Mucosa of descending colon (tissue), 3 donors: ENCODE results near the gene DNAJB11. TPM values are rescaled to one million over a fixed set of nuclear protein-coding genes. Genes with fewer than 3 reads are reported as not detected.

ENCODE experiments used
- ATAC-seq: fragments of 200-7000 bp; cut with Tn5 transposase; one replicate; pipeline ENCODE4 v1.9.1; 2020; ENCODE audit warnings: mild to moderate bottlenecking, moderate library complexity
- DNase-seq, 3 donors: peaks; one replicate each; pipeline ENCODE4 v3.0.0-alpha.2; 2020
- H3K36me3 ChIP-seq: fragments of 200-600 bp; one replicate; pipeline ENCODE4 v1.8.0; 2021; ENCODE audit warnings: low read depth, mild to moderate bottlenecking
- H3K4me1 ChIP-seq: fragments of 200-600 bp; one replicate; pipeline ENCODE4 v1.8.0; 2021; ENCODE audit warnings: low read depth, mild to moderate bottlenecking
- H3K4me3 ChIP-seq: fragments of 200-600 bp; one replicate; pipeline ENCODE4 v1.8.0; 2021; ENCODE audit warnings: mild to moderate bottlenecking
- H3K9me3 ChIP-seq: fragments of 200-600 bp; one replicate; pipeline ENCODE4 v1.8.0; 2021; ENCODE audit warnings: mild to moderate bottlenecking
- intact Hi-C, 2 donors: fragments of 100-400 bp; cut with DNase I in 1 of 2; cut with micrococcal nuclease in 1 of 2; formaldehyde crosslinking; loops; one replicate each; pipeline versions ENCODE4 v1.11.0 to v1.11.1; 2022; cut with DNase I, micrococcal nuclease
- total RNA-seq, 3 donors: library from RNA; stranded (reverse); fragmentation: NEBNext Ultra II Directional in 2 of 3; extraction: Animal tissue kit (Norgen Biotek cat#: 25700) in 2 of 3; gene quantifications; one replicate each; pipeline versions ENCODE4 v1.2.1 to v1.2.4, GENCODE V29; 2021 to 2023
- TF ChIP-seq, protein P1 (sequence below): fragments of 200-600 bp; IDR thresholded peaks from one replicate; pipeline ENCODE4 v1.8.0; 2022; ENCODE audit warnings: antibody characterized with exemption, mild to moderate bottlenecking
- donor health status: DM: no; HTN: no; CAD: no; lungs with moderate emphysema.
- donor health status: DM: no; HTN: no; CAD: no.
- donor health status: DM: no; HTN: yes; CAD: no.

The DNAJB11 gene
- total RNA-seq, 3 donors from 2014 or later: 32.2 to 45.7 (median 34.0) TPM

DNA sequence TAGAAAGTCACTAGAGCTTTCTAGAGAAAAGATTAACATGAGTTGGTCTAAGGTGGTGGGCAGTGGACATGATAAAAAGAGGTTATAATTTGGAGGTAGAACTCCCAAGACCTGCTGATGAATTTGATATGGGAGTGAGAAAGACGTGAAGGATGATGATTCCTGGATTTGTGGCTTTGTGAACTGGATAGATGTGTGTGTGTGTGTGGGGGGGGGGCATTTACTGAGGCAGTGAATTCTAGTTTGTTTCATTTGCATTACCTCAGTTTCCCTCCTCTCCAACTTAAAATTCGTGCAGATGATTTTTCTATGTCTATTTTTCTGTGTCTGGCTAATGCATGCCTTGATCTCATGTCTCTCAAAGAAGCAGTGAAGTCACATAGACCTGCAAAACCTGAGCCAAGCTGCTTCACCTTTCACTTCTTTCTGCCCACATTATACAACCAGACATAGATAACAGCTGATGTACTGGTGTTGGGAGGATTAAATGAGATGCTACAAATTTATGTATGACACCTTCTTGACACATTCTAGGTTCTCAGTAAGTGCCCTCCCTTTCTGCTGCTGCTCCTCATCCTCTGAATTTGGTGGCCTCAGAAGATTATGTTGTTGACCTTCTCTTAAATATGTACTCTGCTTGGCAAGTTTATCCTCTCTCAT is 52.3 kb downstream of the DNAJB11 start:
- H3K36me3 ChIP-seq: no peaks in the 10 kb centered on the region
- ATAC-seq: no peak
- intact Hi-C loops: no loop called here
- no peaks in the 10 kb centered on the region for H3K9me3 ChIP-seq
- no peak for DNase-seq
- TF ChIP-seq, protein P1, sequence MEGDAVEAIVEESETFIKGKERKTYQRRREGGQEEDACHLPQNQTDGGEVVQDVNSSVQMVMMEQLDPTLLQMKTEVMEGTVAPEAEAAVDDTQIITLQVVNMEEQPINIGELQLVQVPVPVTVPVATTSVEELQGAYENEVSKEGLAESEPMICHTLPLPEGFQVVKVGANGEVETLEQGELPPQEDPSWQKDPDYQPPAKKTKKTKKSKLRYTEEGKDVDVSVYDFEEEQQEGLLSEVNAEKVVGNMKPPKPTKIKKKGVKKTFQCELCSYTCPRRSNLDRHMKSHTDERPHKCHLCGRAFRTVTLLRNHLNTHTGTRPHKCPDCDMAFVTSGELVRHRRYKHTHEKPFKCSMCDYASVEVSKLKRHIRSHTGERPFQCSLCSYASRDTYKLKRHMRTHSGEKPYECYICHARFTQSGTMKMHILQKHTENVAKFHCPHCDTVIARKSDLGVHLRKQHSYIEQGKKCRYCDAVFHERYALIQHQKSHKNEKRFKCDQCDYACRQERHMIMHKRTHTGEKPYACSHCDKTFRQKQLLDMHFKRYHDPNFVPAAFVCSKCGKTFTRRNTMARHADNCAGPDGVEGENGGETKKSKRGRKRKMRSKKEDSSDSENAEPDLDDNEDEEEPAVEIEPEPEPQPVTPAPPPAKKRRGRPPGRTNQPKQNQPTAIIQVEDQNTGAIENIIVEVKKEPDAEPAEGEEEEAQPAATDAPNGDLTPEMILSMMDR: no peak
- H3K4me1 ChIP-seq: no peaks in the 10 kb centered on the region
- no peak overlapping the region for H3K4me3 ChIP-seq

DNA sequence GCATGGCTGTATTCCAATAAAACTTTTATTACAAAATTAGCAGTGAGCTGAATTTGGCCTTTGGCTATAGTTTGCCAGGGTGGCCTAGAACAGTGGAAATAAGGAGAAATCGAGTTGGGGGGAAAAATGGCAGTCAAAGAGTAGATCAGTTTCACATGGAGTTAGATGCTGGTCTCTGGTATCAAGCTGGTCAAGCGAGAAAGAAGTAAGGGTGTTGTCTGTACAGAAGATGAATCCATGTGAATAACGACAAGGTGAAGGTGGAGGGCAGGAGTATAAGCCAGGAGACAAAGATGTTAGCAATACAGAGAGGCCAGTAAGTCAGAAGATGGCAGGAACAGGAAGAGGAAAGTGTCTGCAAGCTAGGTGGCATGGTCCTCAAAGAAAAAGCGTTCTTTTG is 54.1 kb downstream of the DNAJB11 start:
- H3K36me3 ChIP-seq: no peaks in the 10 kb centered on the region
- H3K9me3 ChIP-seq: no peaks in the 10 kb centered on the region
- TF ChIP-seq, protein P1: no peak

DNA sequence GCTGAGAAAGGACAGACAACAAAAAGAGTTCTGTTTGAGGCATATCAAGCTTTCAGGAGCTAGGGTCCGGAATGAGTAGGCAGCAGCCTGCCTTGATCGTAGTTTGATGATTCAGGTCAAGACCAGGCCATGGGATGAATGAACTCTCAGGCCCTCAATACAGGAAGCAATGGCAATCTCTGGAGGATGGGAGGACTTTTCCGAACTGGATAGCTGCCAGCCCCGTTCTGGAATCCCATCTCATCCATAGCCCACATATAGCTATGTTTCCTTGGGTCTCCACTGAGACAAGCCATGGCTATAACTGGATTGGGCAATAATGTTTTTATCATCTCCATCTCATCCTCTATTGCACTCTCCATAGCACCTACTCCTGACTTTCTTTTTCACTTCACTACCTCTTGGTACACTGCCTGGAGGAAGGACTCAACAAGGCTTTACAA is 55.1 kb downstream of the DNAJB11 start:
- Histone ChIP-seq H3K36me3 (no peaks in the 10 kb centered on the region), H3K4me3 (no peak overlapping the region), H3K4me1 (no peaks in the 10 kb centered on the region), H3K9me3 (no peaks in the 10 kb centered on the region)
- intact Hi-C loops: no loop called here
- TF ChIP-seq, protein P1: no peak
- no peak for DNase-seq
- no peak for ATAC-seq

More for the DNA sequence above, 54.1 kb downstream of the DNAJB11 start:
- Histone ChIP-seq H3K4me3 (no peak overlapping the region), H3K4me1 (no peaks in the 10 kb centered on the region)
- ATAC-seq: no peak
- intact Hi-C loops: no loop called here
- no peak for DNase-seq

DNA sequence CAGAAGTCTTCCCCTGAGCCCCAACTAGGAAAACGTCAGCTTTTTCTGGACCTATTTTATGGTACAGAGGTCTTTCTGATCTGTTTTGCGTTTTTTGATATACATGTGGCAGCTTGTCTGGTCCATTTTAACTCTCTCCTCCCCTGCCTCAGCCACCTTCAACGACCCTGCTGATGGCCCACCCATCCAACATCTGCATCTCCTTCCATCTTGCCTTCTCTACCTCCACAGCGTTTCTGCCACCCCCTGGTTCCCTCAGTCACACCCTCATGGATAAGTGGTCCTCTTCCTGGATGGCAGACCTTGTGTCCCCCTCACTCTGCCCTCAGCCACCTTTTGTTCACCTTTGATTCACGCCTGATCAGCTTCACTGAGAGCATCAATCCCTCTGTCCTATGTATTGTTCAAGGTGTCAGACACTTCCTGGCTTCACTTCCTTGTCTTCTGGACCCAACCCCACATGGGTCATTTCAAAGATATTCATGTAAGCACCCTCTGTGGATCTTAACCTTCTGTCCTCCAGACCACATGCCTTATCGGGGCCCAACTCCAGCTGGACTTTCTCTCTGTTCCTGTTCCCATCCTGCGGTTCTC is 55.8 kb downstream of the DNAJB11 start:
- TF ChIP-seq, protein P1: no peak
- ATAC-seq: no peak
- Histone ChIP-seq H3K36me3 (no peaks in the 10 kb centered on the region), H3K9me3 (no peaks in the 10 kb centered on the region), H3K4me3 (no peak overlapping the region), H3K4me1 (no peaks in the 10 kb centered on the region)
- intact Hi-C loops: no loop called here
- DNase-seq: no peak

DNA sequence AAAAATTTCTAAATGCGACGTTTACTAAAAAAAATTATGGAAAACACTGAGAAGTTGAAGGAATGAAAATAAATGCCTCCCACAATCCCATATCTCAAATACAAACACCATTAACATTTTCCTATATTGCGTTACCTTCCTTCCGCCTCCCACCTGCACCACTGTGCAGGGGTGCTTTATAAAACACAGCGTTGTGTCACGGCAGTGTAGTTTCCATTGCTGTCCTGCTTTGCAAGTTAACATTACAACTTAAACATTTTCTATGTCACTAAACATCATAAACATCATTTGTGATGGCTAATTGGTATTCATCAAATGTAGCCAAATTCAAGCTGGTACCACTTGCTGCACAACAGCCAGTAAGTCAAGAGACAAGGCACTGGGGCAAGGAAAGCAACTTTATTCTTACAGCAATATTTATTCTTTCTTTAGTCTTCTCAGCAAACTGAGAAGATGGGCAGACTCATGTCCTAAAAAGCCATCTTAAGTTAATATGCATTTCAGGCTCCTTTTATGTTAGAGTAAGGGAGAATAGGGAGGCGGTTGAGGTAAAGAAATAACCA is 57.4 kb downstream of the DNAJB11 start:
- intact Hi-C loops: no loop called here
- DNase-seq (no peak), ATAC-seq (no peak)
- TF ChIP-seq, protein P1: no peak
- Histone ChIP-seq H3K4me1 (no peaks in the 10 kb centered on the region), H3K9me3 (no peaks in the 10 kb centered on the region), H3K4me3 (no peak overlapping the region), H3K36me3 (no peaks in the 10 kb centered on the region)
